Left cardiac atrium (tissue), 4 donors: ENCODE results near the gene PDS5B. TPM values are rescaled to one million over a fixed set of nuclear protein-coding genes. Genes with fewer than 3 reads are reported as not detected.

ENCODE experiments used
- ATAC-seq, 2 donors: fragments of 200-7000 bp; cut with Tn5 transposase; one replicate each; pipeline ENCODE4 v1.9.1; 2020; ENCODE audit warnings: mild to moderate bottlenecking in 2 of 2, moderate library complexity in 2 of 2
- DNase-seq: peaks from one replicate; pipeline ENCODE4 v3.0.0-alpha.2; 2020
- intact Hi-C, 2 donors: fragments of 100-400 bp; cut with DNase I; formaldehyde crosslinking; loops; one replicate each; pipeline versions ENCODE4 v1.14.1 to v1.15.1; 2022 to 2023
- total RNA-seq, 2 donors: library from RNA; stranded (reverse); fragmentation: NEBNext Ultra II Directional; extraction: Animal tissue kit (Norgen Biotek cat#: 25700); gene quantifications; one replicate each; pipeline ENCODE4 v1.2.1, GENCODE V29; 2021
- donor health status: DM: no; HTN: yes; CAD: no.
- donor health status: DM: no; HTN: yes; CAD: no; lungs with severe emphysema.
- donor health status: DM: yes; HTN: yes; CAD: no.
- donor health status: Dilated cardiomyopathy.

The PDS5B gene
- total RNA-seq, 2 donors from 2014 or later = 19.5 to 27.2 TPM

DNA sequence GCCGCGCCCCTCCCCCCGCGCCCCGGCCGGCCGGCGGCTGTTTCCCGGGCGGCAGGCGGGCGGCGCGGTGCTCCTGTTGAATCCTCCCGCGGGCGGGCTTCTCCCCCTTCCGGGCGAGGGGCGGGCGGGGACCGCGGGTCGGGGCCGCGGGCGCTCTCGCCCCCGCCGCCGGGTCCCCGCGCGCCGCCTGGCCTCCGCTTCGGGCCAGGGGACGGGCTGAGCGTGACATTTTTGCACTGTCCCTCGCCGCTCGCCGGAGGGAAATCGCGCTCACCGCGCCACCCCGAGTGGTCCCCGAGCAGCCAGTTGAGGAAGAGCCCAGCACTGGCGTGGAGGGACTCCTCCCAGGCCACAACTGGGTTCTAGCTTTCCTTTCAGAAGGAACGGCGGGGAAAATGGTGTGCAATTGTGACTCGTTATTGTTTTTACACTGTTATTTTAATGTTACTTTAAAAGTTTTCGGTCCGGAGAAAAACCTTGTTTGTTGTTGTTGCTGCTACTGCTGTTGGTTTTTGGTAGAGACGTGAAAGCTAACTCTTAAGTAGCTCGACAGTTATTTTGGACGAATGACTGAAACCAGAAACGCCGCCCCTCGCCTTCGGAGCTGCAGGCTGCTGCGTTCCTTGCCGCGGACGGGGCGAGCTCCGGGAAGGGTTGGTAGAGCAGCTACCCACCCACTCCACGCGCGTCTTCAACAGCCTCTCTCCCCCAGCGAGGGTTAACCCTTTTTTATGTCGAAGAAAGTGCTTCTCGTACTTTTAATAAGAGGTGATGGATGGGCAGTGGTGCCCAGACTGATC, 959 bp downstream of the PDS5B start:
- peak; percentile 74 for DNase-seq
- intact Hi-C loops = loop anchor here (5.0 kb wide), 2 partner anchors 50 to 1135 kb away; no protein-coding TSS in a partner anchor
- peak; percentile 41 to 55 for ATAC-seq

DNA sequence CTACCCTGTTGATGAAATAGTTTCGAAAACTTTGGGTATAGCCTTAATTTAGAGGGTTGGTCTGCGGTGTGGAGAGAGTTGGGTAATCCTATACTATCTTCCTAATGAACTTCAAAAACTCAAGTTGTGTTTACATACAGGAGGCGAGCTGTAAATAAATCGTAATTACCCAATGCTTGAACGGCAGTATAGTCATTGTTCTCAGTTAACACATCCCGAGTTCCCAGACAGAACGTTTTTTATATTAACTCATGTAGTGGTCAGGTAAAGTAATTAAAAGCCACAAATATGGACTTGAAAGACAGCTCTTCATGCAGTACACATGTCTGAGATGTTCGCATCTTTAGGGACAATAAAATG, 1.5 kb downstream of the PDS5B start:
- intact Hi-C loops = loop anchor here (5.0 kb wide), 2 partner anchors 50 to 1135 kb away; no protein-coding TSS in a partner anchor
- no peak for ATAC-seq
- no peak for DNase-seq

DNA sequence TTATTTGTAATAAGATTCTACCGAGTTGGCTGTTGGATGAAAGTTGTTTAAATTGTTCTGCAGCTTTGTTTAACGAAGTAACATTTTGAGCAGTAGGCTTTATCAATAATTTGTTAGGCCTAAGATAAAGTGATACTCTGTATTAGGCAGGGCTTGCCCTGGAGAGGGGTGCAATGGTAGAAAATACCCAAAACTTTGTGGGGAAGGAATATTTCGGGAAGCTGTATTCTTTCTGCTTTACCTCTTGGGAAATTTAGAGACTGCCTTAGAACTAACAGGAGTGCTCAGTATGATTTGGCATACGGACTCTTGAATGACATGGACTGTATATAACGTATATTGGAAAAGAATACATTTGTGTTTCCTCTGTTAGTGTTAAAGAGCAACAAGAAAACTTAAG, 2.5 kb downstream of the PDS5B start:
- no peak for ATAC-seq
- intact Hi-C loops = loop anchor here (5.0 kb wide), 2 partner anchors 49 to 1134 kb away; no protein-coding TSS in a partner anchor
- no peak for DNase-seq

DNA sequence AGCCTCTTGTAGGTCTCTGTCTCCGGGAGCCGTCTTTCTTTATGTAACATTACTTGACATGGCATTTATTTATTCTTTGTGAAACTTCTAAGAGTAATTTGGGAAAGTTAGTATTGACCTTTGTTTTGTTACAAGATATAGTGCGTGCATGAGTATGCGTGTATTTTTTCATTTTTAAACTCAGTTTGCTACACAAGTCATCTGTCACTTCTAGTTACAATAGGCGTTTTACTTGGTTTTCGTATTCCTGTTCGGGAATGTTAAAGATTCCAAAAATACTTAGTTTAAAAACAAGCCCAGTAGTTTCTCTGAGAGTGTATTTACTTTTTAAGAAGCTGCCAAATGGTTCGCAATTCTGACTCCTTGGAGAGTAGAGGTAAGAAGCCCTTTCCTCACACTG, 3.2 kb downstream of the PDS5B start:
- intact Hi-C loops = loop anchor here (5.0 kb wide), 2 partner anchors 48 to 1133 kb away; no protein-coding TSS in a partner anchor
- DNase-seq (no peak), ATAC-seq (no peak)

DNA sequence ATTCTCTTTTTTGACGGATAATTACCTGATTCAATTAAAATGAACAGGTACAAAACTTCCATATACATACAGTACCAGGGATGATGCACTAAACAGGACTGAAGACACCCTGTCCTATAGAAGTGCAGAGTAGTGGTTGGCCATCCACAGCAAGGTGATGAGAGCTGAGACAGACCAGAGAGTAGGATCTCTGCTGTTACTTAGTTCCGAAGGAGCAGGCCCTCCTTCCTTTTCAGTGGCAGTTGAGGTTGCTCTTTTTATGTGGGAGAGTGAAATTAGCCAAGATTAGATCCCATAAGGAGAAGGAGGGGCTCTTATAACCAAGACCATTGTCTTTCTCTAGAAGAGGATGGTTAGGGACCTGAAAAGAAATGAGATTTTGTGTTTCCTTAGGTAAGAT, 4.0 kb downstream of the PDS5B start:
- DNase-seq = no peak
- no peak for ATAC-seq
- intact Hi-C loops = no loop called here

DNA sequence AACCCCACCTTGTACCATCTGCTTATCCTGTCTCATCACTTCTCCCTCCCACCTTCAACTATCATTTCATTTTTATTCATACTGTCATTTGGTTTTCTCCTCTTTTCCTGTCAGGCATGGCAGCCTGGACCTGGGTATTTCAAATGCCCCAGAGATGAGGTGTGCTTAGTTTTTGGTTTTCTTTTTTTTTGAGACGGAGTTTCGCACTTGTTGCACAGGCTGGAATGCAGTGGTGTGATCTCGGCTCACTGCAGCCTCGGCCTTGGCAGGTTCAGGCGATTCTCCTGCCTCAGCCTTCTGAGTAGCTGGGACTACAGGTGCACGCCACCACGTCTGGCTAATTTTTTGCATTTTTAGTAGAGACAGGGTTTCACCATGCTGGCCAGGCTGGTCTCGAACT, 5.8 kb downstream of the PDS5B start:
- intact Hi-C loops = no loop called here
- DNase-seq (no peak), ATAC-seq (no peak)

DNA sequence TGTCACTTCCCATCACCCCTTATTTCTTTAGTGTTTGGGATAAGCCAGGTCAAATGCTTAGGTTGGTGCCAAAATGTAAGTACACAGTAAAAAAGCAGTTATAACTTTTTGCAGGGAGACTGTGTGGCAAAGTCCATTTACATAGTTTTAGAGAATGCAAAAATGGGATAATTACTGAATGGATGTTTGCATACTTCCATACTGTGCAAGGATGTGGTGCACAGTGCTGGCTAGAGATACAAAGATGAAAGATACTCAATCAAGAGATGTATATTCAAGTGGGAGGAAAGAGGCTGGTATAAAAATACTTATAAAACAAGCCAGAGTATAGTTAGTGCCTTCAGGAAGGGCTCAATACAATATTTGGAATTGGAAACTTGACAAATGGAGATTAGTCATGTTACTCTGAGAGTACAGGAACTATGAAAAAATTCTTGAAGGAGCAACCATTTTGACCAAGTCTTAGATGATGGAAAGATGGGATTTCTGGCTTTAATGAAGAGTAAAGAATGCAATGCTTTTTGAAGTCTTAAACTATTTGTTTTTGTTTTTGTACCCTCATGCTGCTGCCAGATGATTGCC, 8.0 kb downstream of the PDS5B start:
- intact Hi-C loops = no loop called here
- no peak for ATAC-seq
- DNase-seq = no peak

DNA sequence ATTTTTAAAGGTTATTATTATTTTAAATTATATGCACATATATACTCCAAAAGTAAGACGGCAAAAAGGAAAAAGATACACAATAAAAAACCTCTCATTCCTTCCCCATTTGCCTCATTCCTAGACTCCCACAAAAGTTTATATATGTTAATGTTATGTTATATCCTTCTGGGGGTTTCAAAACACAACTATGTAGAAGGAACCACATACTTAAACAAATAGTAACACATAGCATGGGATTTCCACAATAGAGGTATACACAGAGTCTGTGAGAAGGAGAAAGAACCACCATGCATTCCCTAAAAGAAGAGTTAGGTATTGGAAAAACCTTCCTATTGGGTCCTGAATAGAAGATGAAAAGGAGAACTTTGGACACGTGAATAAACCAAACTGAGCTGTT, 9.1 kb downstream of the PDS5B start:
- intact Hi-C loops = no loop called here
- ATAC-seq (no peak), DNase-seq (no peak)

DNA sequence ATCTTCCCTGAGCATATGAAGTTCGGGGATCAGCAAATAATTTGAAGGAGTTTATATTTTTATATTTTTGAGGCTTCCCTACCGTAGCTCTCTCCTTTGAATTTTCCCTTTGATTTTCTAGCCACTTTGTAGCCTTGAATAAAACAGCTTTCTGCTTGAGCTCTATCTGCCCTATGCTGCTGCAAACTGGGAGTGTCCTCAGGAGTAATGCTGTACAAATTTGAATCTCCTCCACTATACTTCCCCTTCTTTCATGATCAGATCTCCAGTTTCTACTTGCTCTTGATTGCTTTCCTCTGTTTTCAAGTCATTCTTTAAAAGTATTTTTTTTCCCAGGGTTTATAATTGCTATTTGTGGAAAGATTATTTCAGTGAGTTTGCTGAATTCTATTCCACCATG, 14.6 kb downstream of the PDS5B start:
- intact Hi-C loops = no loop called here

DNA sequence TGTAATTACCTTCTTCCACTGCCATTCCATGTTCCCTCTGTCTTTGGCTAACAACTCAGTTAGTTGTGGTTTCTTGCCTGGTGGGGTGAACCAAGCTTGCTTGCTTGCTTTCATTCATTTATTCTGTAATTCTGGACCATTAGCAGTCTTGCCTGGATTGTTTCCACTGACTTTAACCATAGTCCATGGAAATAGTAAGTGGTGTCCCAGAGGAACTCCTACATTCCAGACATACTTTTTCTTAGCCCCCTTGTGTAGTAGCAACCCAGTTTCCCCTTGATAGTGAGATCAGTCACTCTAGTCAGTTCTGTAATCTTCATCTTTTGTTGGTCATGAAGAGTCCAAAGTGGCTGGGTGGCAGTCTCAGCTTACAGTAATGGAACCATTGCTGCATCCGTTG, 23.2 kb downstream of the PDS5B start:
- ATAC-seq (no peak), DNase-seq (no peak)
- intact Hi-C loops = no loop called here

More for the DNA sequence above, 14.6 kb downstream of the PDS5B start:
- DNase-seq (no peak), ATAC-seq (no peak)

DNA sequence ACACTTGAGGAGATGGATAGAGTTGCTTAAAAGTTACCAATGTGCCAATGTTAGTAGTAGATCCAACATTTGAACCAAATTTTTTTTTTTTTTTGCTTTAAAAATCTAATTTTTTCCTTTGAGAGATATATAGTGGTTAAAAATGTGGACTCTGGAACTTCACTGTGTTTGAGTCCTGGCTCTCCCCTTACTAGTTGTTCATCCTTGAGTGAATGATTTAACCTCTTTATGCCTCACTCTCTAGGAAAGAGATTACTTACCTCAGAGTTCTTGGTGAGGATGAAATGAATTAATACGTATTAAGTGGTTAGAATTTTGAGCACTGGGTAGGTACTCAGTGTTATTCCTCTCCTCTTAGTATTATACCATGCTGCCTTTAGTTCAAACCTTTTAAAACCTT, 24.3 kb downstream of the PDS5B start:
- intact Hi-C loops = no loop called here
- DNase-seq (no peak), ATAC-seq (no peak)

DNA sequence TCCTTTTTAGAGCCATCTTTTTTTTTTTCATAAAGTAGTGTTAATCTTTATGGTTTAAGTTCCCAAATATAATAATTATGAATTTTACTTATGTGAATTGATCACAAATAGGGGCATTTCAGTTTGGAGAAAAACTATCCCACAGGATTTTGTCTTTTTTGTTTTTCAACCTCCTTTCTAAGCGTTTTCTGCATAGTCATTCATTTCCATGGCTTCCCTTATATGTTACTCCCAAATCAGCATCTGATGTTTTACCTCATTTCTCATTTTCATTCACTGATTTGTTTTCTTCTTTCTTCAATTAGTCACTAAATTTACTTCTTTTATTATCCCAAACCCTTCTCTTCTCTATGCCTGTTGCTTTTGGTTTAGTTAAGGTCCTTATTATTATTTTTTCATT, 24.7 kb downstream of the PDS5B start:
- ATAC-seq = no peak
- intact Hi-C loops = no loop called here
- no peak for DNase-seq

DNA sequence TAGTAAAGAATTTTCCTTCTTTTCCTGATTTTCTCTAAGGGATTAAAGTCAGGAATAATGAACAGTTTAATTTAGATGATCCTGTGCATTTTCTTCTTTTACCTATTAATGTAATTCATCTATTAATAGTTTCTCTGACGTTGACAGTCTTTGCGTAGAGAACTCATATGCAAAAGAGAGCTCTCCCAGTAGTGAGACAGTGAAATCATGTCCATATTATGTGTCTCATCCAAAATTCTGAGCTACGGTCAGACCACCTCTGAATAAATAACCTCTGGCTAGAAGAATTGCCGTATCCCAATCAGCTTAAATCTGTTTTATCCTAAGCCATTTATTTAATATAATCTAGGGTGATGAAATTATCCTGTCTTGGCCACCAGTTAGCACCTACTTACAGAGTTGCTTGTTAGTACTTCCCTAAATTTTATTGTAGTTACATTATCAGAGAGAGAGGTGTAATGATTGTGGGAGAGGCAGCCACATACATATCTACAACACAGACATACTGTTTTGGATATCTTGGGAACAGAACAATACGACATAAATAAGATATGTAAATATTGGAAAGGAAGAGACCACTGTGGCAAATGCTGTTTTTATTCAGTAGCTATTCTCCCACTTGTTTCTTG, 30.7 kb downstream of the PDS5B start:
- DNase-seq (no peak), ATAC-seq (no peak)
- intact Hi-C loops = no loop called here

DNA sequence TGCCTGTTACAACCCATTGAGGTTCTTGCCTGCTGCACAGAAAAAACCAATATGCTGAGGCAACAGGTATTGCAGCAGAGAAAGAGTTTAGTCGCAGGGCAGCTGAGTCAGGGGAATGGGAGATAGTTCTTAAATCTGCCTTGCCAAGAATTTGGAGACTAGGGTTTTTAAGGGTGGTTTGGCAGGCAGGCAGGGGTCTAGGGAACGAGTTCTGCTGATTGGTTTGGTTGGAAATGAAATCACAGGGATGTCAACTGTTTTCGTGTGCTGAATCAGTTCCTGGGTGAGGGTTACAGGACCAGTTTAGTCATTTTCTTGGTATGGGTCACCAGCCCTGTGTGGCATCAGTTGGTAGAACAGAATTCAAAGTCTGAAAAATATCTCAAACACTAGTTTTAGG, 36.6 kb downstream of the PDS5B start:
- intact Hi-C loops = no loop called here
- ATAC-seq = no peak

DNA sequence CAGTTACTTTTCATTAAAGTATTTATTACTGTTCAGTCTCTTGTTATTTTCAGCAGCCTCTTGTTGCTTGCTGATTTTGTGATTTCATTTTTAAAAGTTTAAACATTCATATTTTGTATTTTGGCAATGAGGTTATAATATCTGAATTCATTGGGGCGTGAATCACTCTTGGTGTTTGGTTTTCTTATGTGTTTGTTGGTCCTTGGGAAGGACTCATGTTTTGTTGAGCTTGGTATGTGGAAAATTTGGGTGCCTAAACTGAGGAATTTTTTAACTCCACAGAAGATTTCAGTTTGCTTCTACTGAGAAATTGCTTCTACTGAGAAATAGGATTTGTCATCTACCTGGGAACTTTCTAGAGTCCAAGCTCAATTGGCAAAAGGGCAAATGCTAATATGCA, 38.2 kb downstream of the PDS5B start:
- intact Hi-C loops = no loop called here
- ATAC-seq = no peak
- DNase-seq = no peak

More for the DNA sequence above, 36.6 kb downstream of the PDS5B start:
- no peak for DNase-seq

DNA sequence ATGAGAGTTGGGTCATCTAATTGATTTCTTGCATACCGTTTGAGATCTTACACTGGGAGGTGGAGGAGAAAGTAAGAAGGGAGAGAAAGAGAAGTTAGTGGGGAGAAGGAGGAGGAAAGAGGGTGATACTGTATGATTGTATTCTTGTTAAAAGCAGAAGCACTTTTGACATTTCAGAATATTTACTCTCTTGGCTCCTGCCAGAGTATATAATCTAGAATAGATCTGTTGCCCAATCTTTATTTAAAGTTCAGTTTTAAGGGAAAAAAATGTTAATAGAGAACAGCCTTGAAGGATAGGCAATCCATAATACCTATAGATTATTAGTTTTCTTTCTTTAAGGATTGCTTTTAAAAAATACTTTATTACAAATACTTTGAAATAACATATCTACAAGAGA, 41.5 kb downstream of the PDS5B start:
- no peak for ATAC-seq
- no peak for DNase-seq
- intact Hi-C loops = no loop called here

DNA sequence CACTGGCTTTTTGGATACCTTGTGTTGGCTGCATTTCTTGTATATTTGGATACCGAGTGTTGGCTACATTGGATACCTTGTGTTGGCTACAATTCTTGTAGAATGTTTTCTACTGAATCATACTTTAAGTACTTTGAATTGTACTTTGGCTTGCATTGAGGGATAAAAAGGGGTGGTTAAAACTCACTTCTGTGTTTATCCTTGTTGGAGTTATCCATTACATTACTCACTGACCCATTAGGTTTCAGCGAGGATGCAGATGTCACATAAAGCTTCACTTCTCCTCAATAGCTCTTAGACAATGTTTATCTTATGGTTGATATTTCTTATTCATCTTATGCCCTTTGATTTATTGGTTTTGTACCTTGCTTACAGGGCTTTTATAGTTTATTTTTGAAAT, 43.1 kb downstream of the PDS5B start:
- intact Hi-C loops = no loop called here
- no peak for DNase-seq
- no peak for ATAC-seq

DNA sequence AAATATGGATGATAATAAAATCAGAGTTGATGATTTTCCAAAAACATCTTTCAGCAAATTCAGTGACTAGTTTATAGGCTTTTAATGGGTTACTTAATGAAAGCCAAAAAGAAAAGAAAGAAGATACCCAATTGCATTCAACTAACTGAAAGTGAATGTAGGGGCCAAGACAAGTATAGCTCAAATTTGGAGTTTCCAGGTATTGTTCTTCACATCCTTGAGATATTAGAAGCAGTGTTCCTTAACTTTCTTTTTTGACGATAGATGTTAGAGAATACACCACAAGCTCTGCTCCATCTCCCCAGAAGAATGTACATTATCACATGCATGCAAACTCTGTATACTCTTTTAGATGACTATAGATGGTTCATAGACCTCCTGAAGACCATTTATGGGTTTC, 43.6 kb downstream of the PDS5B start:
- intact Hi-C loops = no loop called here
- DNase-seq (no peak), ATAC-seq (no peak)

DNA sequence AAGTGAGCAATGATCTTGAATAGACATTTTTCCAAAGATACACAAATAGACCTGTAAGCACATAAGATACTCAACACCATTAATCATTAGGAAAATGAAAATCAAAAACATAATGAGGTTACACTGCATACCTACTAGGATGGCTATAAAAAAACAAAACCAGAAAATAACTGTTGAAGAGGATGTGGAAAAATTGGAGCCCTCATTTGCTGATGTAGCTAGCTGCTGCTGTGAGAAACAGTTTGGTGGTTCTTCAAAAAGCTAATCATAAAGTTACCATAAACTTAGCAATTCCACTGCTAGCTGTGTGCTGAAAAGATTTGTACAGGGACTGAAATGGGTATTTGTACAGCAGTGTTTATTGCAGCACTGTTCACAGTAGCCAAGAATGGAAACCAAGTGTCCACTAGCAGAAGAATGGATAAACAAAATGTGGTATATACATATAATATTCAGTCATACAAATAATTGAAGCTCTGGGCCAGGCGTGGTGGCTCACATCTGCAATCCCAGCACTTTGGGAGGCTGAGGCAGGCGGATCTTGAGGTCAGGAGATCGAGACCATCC, 46.2 kb downstream of the PDS5B start:
- no peak for DNase-seq
- intact Hi-C loops = no loop called here
- no peak for ATAC-seq

DNA sequence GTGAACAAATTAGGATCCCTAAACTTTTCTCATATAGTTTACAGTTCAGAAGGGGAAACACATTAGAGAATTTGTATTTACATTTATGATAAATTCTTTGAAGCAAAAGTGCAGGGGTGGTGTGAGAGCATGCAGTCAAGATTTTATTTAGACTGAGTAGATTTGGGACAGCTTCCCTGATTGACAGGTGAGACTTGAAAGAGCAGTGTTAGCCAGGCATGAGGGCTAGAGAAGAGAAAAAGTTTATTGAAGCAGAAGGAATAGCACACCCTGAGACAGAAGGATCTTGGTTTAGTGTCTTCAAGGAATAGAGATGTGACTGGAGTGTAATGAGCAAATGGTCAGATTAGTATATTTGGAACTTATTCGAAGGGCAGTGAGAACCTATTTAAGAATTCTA, 50.5 kb downstream of the PDS5B start:
- ATAC-seq = no peak
- DNase-seq = no peak
- intact Hi-C loops = loop anchor here in 1 of 2 donors (5.0 kb wide), 1 partner anchor 49 kb away; the partner anchor contains the start of gene PDS5B
